Left colon (tissue), 2 donors: Measurements from ENCODE around the gene ESR1. TPM values are rescaled to one million over a fixed set of nuclear protein-coding genes. Genes with fewer than 3 reads are reported as not detected.
"Not testable (repeated sequence)": the region's sequence is repeated elsewhere in the genome, so short reads cannot be mapped to it uniquely, and the experiment has no call there.

Source experiments
- ATAC-seq: fragments of 200-7000 bp; cut with Tn5 transposase; one replicate; pipeline ENCODE4 v1.9.1; 2020; ENCODE audit warnings: mild to moderate bottlenecking, moderate library complexity
- DNase-seq, 2 donors: peaks; one replicate each; pipeline ENCODE4 v3.0.0-alpha.2; 2020
- intact Hi-C, 2 donors: fragments of 100-400 bp; cut with DNase I in 1 of 2; cut with micrococcal nuclease in 1 of 2; formaldehyde crosslinking; loops; one replicate each; pipeline versions ENCODE4 v1.11.2 to v1.14.0; 2022; cut with DNase I, micrococcal nuclease
- total RNA-seq, 2 donors: library from RNA; stranded (reverse); fragmentation: NEBNext Ultra II Directional; extraction: Animal tissue kit (Norgen Biotek cat#: 25700); gene quantifications; one replicate each; pipeline ENCODE4 v1.2.1, GENCODE V29; 2021
- donor health status: DM: no; HTN: no; CAD: no.
- donor health status: DM: yes; HTN: yes; CAD: no.

Gene ESR1
- total RNA-seq, 2 donors from 2014 or later = 0.18 to 0.70 TPM

DNA sequence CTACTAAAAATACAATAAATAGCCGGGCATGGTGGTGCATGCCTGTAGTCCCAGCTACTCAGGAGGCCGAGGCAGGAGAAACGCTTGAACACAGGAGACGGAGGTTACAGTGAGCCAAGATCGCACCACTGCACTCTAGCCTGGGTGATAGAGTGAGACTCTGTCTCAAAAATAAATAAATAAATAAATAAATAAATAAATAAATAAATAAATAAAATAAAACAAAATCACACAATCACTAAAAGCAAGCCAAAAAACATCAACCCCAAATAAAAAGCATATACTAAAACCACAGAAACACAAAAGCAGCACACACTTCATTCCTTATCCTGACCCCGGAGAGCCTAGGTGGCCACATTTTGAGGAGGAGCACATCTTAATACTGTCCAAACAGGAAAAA is 330.9 kb downstream of the ESR1 start:
- DNase-seq, intact Hi-C loops, ATAC-seq: not testable (repeated sequence)

DNA sequence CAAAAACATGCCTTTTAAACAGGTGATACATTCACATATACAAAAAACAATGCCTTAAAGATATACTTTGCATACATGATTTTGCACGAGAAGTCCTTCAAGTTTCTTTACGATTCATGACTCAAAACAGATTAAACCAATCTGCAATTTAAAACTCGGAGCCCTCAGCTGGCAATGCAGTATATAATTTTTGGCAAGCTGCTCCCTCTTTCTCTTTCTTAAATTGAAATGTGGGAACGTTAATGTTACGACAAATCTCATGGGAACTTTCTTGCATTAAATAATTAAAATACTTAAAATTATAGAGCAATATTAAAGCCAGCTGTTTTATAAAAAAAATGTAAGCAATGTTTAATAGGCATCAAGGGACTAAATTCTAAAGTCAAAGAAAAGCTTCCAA is 334.6 kb downstream of the ESR1 start:
- no peak for ATAC-seq
- DNase-seq = no peak
- intact Hi-C loops = no loop called here

- no peak for DNase-seq
- intact Hi-C loops = no loop called here
- ATAC-seq = no peak
Observed at GRCh38 chr6:152143359-152143758, 335.9 kb downstream of the ESR1 start.

- intact Hi-C loops = no loop called here
- ATAC-seq = no peak
Observed at GRCh38 chr6:152146385-152146784, 338.9 kb downstream of the ESR1 start.

GRCh38 chr6:152147269-152147668 is 339.8 kb downstream of the ESR1 start:
- DNase-seq = no peak
- intact Hi-C loops = no loop called here
- no peak for ATAC-seq

More at GRCh38 chr6:152146385-152146784, 338.9 kb downstream of the ESR1 start:
- DNase-seq = no peak

DNA sequence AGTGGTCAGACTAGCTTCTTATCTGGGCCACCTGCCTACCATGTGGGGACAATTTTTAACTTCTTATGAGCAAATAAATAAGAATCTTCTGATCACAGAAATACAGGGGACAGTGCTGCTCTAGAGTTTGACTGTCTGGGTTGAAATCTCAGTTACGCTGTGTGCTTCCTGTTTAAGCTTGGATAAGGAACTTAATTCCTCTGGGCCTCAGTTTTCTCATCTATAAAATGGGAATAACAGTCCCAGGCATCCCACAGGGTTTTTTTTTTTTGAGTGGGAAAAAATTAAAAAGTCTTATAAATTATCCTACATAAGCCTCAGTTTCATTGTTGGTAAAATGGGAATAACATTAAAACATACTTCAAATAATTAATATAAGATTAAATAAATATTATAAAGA is 340.9 kb downstream of the ESR1 start:
- ATAC-seq = no peak
- intact Hi-C loops = no loop called here
- DNase-seq = no peak

DNA sequence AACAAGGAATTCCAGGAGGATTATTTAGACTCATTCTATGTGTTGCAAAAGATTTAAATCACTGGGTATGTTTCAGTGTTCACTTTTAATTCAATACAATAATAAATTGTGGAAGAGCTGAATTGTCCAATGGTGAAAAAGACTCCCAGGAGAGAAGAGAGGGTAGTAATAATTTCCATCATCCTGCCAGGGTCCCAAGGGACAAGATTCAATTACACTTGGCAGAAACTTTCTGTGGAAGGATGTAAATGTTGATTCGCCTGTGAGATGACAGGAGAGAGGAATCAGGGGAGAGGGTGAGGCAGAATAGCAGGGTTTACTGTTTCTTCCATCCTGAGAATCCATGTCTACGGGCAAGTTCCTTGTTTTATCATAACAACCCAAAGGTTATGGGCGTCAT is 342.7 kb downstream of the ESR1 start:
- DNase-seq (no peak), ATAC-seq (no peak)
- intact Hi-C loops = no loop called here

- ATAC-seq (no peak), DNase-seq (no peak)
- intact Hi-C loops = no loop called here
Observed at GRCh38 chr6:152151920-152152319, 344.4 kb downstream of the ESR1 start.

- no peak for DNase-seq
- intact Hi-C loops = no loop called here
- ATAC-seq = no peak
Observed at GRCh38 chr6:152154559-152155356, 347.3 kb downstream of the ESR1 start.

DNA sequence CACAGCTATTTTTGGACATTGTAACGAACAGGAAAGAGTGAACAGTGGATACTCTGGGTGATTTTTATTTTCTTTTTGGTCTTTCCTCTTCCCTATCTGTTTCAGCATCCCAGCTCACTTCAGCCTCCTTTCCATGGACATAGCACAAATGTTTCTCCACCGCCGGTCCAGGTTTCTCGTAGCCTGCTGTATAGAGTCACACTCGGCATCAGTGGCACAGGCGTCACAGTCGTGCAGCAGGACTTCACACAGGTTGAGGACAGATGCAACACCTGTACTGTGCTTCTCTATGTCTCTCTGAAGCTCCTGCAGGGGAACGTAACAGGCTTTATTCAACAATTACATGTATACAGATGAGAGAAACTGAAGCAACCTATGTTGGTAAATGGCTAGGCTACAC is 348.3 kb downstream of the ESR1 start:
- intact Hi-C loops = no loop called here
- DNase-seq = no peak

GRCh38 chr6:152160346-152160745 is 352.9 kb downstream of the ESR1 start:
- DNase-seq (no peak), ATAC-seq (no peak)
- intact Hi-C loops = no loop called here

More for the DNA sequence above, 348.3 kb downstream of the ESR1 start:
- no peak for ATAC-seq

DNA sequence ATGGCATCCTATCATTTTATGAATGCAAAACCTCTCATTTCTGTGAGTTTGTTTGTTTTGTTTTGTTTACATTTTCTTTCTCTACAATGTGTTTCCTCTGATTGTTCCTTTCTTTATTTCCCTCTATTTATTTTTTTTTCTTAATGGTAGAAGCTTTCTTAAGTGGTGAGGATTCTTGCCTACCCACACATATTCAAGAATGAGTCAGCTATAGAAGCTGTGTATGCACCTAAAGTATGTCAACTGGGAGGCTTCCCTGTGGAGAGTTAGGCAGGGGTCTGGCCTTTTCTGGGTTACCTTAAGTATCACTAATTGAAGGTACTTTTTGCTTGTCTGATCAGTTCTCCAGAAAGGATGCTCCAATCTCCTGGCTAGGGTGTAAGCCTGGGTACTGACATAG is 354.0 kb downstream of the ESR1 start:
- ATAC-seq (no peak), DNase-seq (no peak)
- intact Hi-C loops = no loop called here

DNA sequence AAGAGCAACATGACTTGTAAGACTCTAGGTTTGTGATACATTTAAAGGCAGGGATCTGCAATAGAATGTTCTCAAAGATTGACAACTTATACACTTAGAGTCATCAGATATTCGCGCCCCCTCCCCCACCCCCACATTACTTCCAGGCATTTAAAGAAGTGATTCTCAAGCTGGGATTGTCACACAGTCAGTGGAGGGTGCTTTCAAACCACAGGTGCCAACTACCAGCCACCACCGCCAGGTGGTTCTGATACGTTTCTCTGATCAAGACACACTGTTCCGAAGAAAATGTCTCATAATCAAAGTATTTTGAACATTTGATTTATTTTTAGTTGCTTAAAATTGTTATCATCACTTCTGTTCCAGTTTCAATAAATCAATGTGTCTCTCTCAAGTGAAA is 357.5 kb downstream of the ESR1 start:
- intact Hi-C loops = no loop called here
- DNase-seq (no peak), ATAC-seq (no peak)

- ATAC-seq (no peak), DNase-seq (no peak)
- intact Hi-C loops = no loop called here
Observed at GRCh38 chr6:152166497-152166896, 359.0 kb downstream of the ESR1 start.

GRCh38 chr6:152166897-152167296 is 359.4 kb downstream of the ESR1 start:
- DNase-seq = no peak
- intact Hi-C loops = no loop called here
- no peak for ATAC-seq

DNA sequence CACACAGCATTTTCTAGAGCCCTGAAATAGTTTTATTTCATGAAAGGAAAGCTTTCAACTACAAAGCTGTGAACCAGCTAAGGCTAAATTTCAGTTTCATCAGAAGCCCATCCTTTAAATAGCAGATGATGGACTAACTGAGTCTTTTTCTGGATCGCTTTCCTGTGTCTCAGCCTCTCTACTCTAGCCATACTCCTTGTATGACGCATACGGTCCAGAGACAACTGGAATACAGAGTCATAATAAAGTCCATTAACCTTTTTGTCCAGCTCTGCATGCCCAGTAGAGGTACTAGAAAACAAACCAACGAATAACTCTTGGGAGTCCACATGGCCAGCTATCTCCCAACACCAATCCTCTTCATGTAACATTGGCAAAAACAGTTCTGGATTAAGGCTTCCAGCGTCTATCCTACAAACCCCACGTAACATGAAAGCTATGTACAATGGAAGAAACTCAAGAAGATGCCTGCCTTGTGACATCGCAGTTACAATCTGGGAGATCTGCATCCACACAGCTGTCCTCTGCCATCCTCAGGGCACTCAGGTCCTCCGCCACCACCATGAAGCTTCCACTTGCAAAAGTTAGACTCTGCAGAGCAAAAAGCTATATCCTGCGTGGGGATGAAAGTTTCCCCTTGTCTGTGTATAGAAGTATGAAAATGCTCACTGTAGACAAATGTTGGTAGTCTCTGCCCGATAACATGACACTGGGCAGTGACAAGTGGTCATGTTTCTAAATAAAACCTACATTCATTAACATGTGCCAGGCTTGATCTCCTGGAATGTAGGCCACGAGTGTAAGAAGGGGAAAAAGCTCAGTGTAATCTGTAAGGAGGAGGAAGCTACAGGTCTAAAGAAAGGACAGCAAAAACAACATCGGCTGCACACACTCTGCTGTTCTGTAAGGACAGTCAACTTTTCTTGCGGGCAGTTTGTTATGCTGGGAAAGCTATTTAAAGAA is 360.4 kb downstream of the ESR1 start:
- intact Hi-C loops = no loop called here
- ATAC-seq (no peak), DNase-seq (no peak)

GRCh38 chr6:152170313-152170701 is 362.8 kb downstream of the ESR1 start:
- ATAC-seq (no peak), DNase-seq (no peak)
- intact Hi-C loops = no loop called here

GRCh38 chr6:152170702-152171667 is 363.5 kb downstream of the ESR1 start:
- no peak for ATAC-seq
- intact Hi-C loops = no loop called here
- DNase-seq = no peak

- intact Hi-C loops = no loop called here
Observed at GRCh38 chr6:152173321-152173720, 365.8 kb downstream of the ESR1 start.

More at GRCh38 chr6:152173321-152173720, 365.8 kb downstream of the ESR1 start:
- DNase-seq (no peak), ATAC-seq (no peak)
